ENCODE results near the gene GOLGA8H.
"Not testable (repeated sequence)": the region's sequence is repeated elsewhere in the genome, so short reads cannot be mapped to it uniquely, and the experiment has no call there.

The GOLGA8H gene

GRCh38 chr15:30603796-30604195 is at the start of gene GOLGA8H:
TSS of gene GOLGA8H (plus strand) at chr15:30604028. CDS start at chr15:30604126, 98 bp downstream.
- H3K27ac ChIP-seq (ENCODE audit: low read depth, low read length); H3K9me3 ChIP-seq (ENCODE audit: low read length); H3K36me3 ChIP-seq (ENCODE audit: insufficient read depth, low read length); H3K4me1 ChIP-seq (ENCODE audit: insufficient read depth, low read length); H3K9ac ChIP-seq (ENCODE audit: low read length); H3K4me3 ChIP-seq (ENCODE audit: low read depth in 1 of 2, low read length in 2 of 2); H3K27me3 ChIP-seq (ENCODE audit: control insufficient read depth in 1 of 2, insufficient read depth in 2 of 2, low read length in 2 of 2): not testable (repeated sequence)

GRCh38 chr15:30566949-30567348 is 36.9 kb upstream of the GOLGA8H start:
- H3K4me1 ChIP-seq (ENCODE audit: insufficient read depth, low read length); H3K9me3 ChIP-seq (ENCODE audit: low read length); H3K36me3 ChIP-seq (ENCODE audit: insufficient read depth, low read length); H3K27me3 ChIP-seq (ENCODE audit: control insufficient read depth in 1 of 2, insufficient read depth in 2 of 2, low read length in 2 of 2); H3K4me3 ChIP-seq (ENCODE audit: low read depth in 1 of 2, low read length in 2 of 2); H3K9ac ChIP-seq (ENCODE audit: low read length); H3K27ac ChIP-seq (ENCODE audit: low read depth, low read length): not testable (repeated sequence)

- not testable (repeated sequence) for H3K36me3 ChIP-seq (ENCODE audit: insufficient read depth, low read length); H3K27ac ChIP-seq (ENCODE audit: low read depth, low read length); H3K9ac ChIP-seq (ENCODE audit: low read length); H3K4me3 ChIP-seq (ENCODE audit: low read depth in 1 of 2, low read length in 2 of 2); H3K9me3 ChIP-seq (ENCODE audit: low read length); H3K4me1 ChIP-seq (ENCODE audit: insufficient read depth, low read length); H3K27me3 ChIP-seq (ENCODE audit: control insufficient read depth in 1 of 2, insufficient read depth in 2 of 2, low read length in 2 of 2)
Observed at GRCh38 chr15:30573012-30573491, 30.8 kb upstream of the GOLGA8H start.

GRCh38 chr15:30579394-30579970 is 24.3 kb upstream of the GOLGA8H start:
- H3K36me3 ChIP-seq (ENCODE audit: insufficient read depth, low read length); H3K4me1 ChIP-seq (ENCODE audit: insufficient read depth, low read length); H3K9ac ChIP-seq (ENCODE audit: low read length); H3K27me3 ChIP-seq (ENCODE audit: control insufficient read depth in 1 of 2, insufficient read depth in 2 of 2, low read length in 2 of 2); H3K27ac ChIP-seq (ENCODE audit: low read depth, low read length); H3K9me3 ChIP-seq (ENCODE audit: low read length); H3K4me3 ChIP-seq (ENCODE audit: low read depth in 1 of 2, low read length in 2 of 2): not testable (repeated sequence)

GRCh38 chr15:30580716-30581115 is 23.1 kb upstream of the GOLGA8H start:
- H3K27me3 ChIP-seq (ENCODE audit: control insufficient read depth in 1 of 2, insufficient read depth in 2 of 2, low read length in 2 of 2); H3K4me1 ChIP-seq (ENCODE audit: insufficient read depth, low read length); H3K4me3 ChIP-seq (ENCODE audit: low read depth in 1 of 2, low read length in 2 of 2); H3K9ac ChIP-seq (ENCODE audit: low read length); H3K36me3 ChIP-seq (ENCODE audit: insufficient read depth, low read length); H3K27ac ChIP-seq (ENCODE audit: low read depth, low read length); H3K9me3 ChIP-seq (ENCODE audit: low read length): not testable (repeated sequence)

GRCh38 chr15:30598953-30599352 is 4.9 kb upstream of the GOLGA8H start:
- not testable (repeated sequence) for H3K36me3 ChIP-seq (ENCODE audit: insufficient read depth, low read length); H3K9ac ChIP-seq (ENCODE audit: low read length); H3K4me1 ChIP-seq (ENCODE audit: insufficient read depth, low read length); H3K27me3 ChIP-seq (ENCODE audit: control insufficient read depth in 1 of 2, insufficient read depth in 2 of 2, low read length in 2 of 2); H3K9me3 ChIP-seq (ENCODE audit: low read length); H3K27ac ChIP-seq (ENCODE audit: low read depth, low read length); H3K4me3 ChIP-seq (ENCODE audit: low read depth in 1 of 2, low read length in 2 of 2)

- not testable (repeated sequence) for H3K27ac ChIP-seq (ENCODE audit: low read depth, low read length); H3K36me3 ChIP-seq (ENCODE audit: insufficient read depth, low read length)
Observed at GRCh38 chr15:30612271-30612670, 8.4 kb downstream of the GOLGA8H start.

GRCh38 chr15:30621342-30621741 is 17.5 kb downstream of the GOLGA8H start:
- H3K9ac ChIP-seq (ENCODE audit: low read length); H3K27ac ChIP-seq (ENCODE audit: low read depth, low read length); H3K36me3 ChIP-seq (ENCODE audit: insufficient read depth, low read length); H3K9me3 ChIP-seq (ENCODE audit: low read length); H3K4me3 ChIP-seq (ENCODE audit: low read depth in 1 of 2, low read length in 2 of 2); H3K27me3 ChIP-seq (ENCODE audit: control insufficient read depth in 1 of 2, insufficient read depth in 2 of 2, low read length in 2 of 2); H3K4me1 ChIP-seq (ENCODE audit: insufficient read depth, low read length): not testable (repeated sequence)

More at GRCh38 chr15:30612271-30612670, 8.4 kb downstream of the GOLGA8H start:
- H3K9ac ChIP-seq (ENCODE audit: low read length); H3K4me3 ChIP-seq (ENCODE audit: low read depth in 1 of 2, low read length in 2 of 2); H3K9me3 ChIP-seq (ENCODE audit: low read length); H3K4me1 ChIP-seq (ENCODE audit: insufficient read depth, low read length); H3K27me3 ChIP-seq (ENCODE audit: control insufficient read depth in 1 of 2, insufficient read depth in 2 of 2, low read length in 2 of 2): not testable (repeated sequence)

- Histone ChIP-seq H3K27ac (ENCODE audit: low read depth, low read length) (peak within 1 kb of the TSS; percentile 84), H3K4me3 (ENCODE audit: low read depth in 1 of 2, low read length in 2 of 2) (peak within 1 kb of the TSS; percentile 45 to 76), H3K9ac (ENCODE audit: low read length) (peak within 1 kb of the TSS; percentile 44)
- H3K36me3 ChIP-seq (ENCODE audit: insufficient read depth, low read length); H3K27me3 ChIP-seq (ENCODE audit: control insufficient read depth in 1 of 2, insufficient read depth in 2 of 2, low read length in 2 of 2); H3K4me1 ChIP-seq (ENCODE audit: insufficient read depth, low read length); H3K9me3 ChIP-seq (ENCODE audit: low read length): not testable (repeated sequence)
Observed at GRCh38 chr15:30625436-30626193, 21.8 kb downstream of the GOLGA8H start, which contains the start of gene ARHGAP11B. TSS of gene ARHGAP11B (plus strand) at chr15:30626128.

- H3K27me3 ChIP-seq (ENCODE audit: control insufficient read depth in 1 of 2, insufficient read depth in 2 of 2, low read length in 2 of 2): not testable (repeated sequence)
- peak overlapping the region; percentile 44 for H3K9ac ChIP-seq (ENCODE audit: low read length)
Observed at GRCh38 chr15:30626194-30626565, 22.4 kb downstream of the GOLGA8H start.

GRCh38 chr15:30626632-30627031 is 22.8 kb downstream of the GOLGA8H start:
- not testable (repeated sequence) for H3K36me3 ChIP-seq (ENCODE audit: insufficient read depth, low read length); H3K9me3 ChIP-seq (ENCODE audit: low read length); H3K27ac ChIP-seq (ENCODE audit: low read depth, low read length); H3K27me3 ChIP-seq (ENCODE audit: control insufficient read depth in 1 of 2, insufficient read depth in 2 of 2, low read length in 2 of 2); H3K4me1 ChIP-seq (ENCODE audit: insufficient read depth, low read length)
- Histone ChIP-seq H3K9ac (ENCODE audit: low read length) (peak overlapping the region; percentile 44), H3K4me3 (ENCODE audit: low read depth in 1 of 2, low read length in 2 of 2) (peak overlapping the region in 1 of 2 donors; percentile 76)

More at GRCh38 chr15:30626194-30626565, 22.4 kb downstream of the GOLGA8H start:
- H3K4me1 ChIP-seq (ENCODE audit: insufficient read depth, low read length); H3K36me3 ChIP-seq (ENCODE audit: insufficient read depth, low read length); H3K9me3 ChIP-seq (ENCODE audit: low read length); H3K27ac ChIP-seq (ENCODE audit: low read depth, low read length): not testable (repeated sequence)
- peak overlapping the region; percentile 45 to 76 for H3K4me3 ChIP-seq (ENCODE audit: low read depth in 1 of 2, low read length in 2 of 2)

Measured in muscle layer of colon (tissue), 2 donors.